Endometrial microvascular endothelial cells (primary cell): Measurements from ENCODE around the gene ZBTB16. TPM values are rescaled to one million over a fixed set of nuclear protein-coding genes. Genes with fewer than 3 reads are reported as not detected.

ENCODE experiments used
- in situ Hi-C: cut with HindIII; loops from 2 replicates; pipeline ENCODE4 v1.10.0; 2017; ENCODE audit warnings: low sequenced_read_pairs, low pct_unique_long_range_greater_than_20kb; ENCODE audit errors: inconsistent ontology term
- total RNA-seq: library from RNA; depleted of rRNA; stranded (reverse); fragments of >200 nt; gene quantifications from one replicate; pipeline ENCODE4 v1.2.3, GENCODE V29; 2015; ENCODE audit errors: inconsistent ontology term

Gene ZBTB16
- total RNA-seq, 1 donor from 2014 or later = 25.9 TPM

- in situ Hi-C loops = loop anchor here (10.0 kb wide), 1 partner anchor 102 kb away; no protein-coding TSS in a partner anchor
Measured at GRCh38 chr11:114166897-114167323, 107.4 kb downstream of the ZBTB16 start.

- in situ Hi-C loops = loop anchor here (10.0 kb wide), 1 partner anchor 103 kb away; no protein-coding TSS in a partner anchor
Measured at GRCh38 chr11:114167355-114167754, 107.8 kb downstream of the ZBTB16 start.

- in situ Hi-C loops = loop anchor here (10.0 kb wide), 1 partner anchor 103 kb away; no protein-coding TSS in a partner anchor
Measured at GRCh38 chr11:114167771-114168448, 108.4 kb downstream of the ZBTB16 start.

GRCh38 chr11:114168691-114169090, 109.2 kb downstream of the ZBTB16 start:
- in situ Hi-C loops = loop anchor here (10.0 kb wide), 1 partner anchor 104 kb away; no protein-coding TSS in a partner anchor

- in situ Hi-C loops = loop anchor here (10.0 kb wide), 1 partner anchor 105 kb away; no protein-coding TSS in a partner anchor
Measured at GRCh38 chr11:114169321-114169749, 109.8 kb downstream of the ZBTB16 start.

- in situ Hi-C loops = loop anchor here (10.0 kb wide), 1 partner anchor 105 kb away; no protein-coding TSS in a partner anchor
Measured at GRCh38 chr11:114169821-114170220, 110.3 kb downstream of the ZBTB16 start.

GRCh38 chr11:114170226-114170625, 110.7 kb downstream of the ZBTB16 start:
- in situ Hi-C loops = no loop called here

GRCh38 chr11:114171257-114172054, 111.9 kb downstream of the ZBTB16 start:
- in situ Hi-C loops = no loop called here

- in situ Hi-C loops = no loop called here
Measured at GRCh38 chr11:114172055-114172861, 112.7 kb downstream of the ZBTB16 start.

- in situ Hi-C loops = no loop called here
Measured at GRCh38 chr11:114172871-114173444, 113.4 kb downstream of the ZBTB16 start.

GRCh38 chr11:114173843-114174242, 114.3 kb downstream of the ZBTB16 start:
- in situ Hi-C loops = no loop called here

- in situ Hi-C loops = no loop called here
Measured at GRCh38 chr11:114174712-114175495, 115.4 kb downstream of the ZBTB16 start.

- in situ Hi-C loops = no loop called here
Measured at GRCh38 chr11:114175706-114176105, 116.2 kb downstream of the ZBTB16 start.

GRCh38 chr11:114176321-114176720, 116.8 kb downstream of the ZBTB16 start:
- in situ Hi-C loops = no loop called here

GRCh38 chr11:114178656-114179055, 119.1 kb downstream of the ZBTB16 start:
- in situ Hi-C loops = no loop called here

- in situ Hi-C loops = no loop called here
Measured at GRCh38 chr11:114179234-114179941, 119.9 kb downstream of the ZBTB16 start.

- in situ Hi-C loops = no loop called here
Measured at GRCh38 chr11:114180301-114181055, 121.0 kb downstream of the ZBTB16 start.
